Testis (tissue), 3 donors: ENCODE results near the gene IL6R. TPM values are rescaled to one million over a fixed set of nuclear protein-coding genes. Genes with fewer than 3 reads are reported as not detected.

Experiments
- DNase-seq: peaks from one replicate; pipeline ENCODE4 v3.0.0-alpha.2; 2019
- H3K27ac ChIP-seq, 2 donors: fragments of 200-600 bp; sonication (generic); one replicate each; pipeline ENCODE4 v1.5.1; 2019
- H3K27me3 ChIP-seq: fragments of 200-600 bp; sonication (generic); one replicate; pipeline ENCODE4 v1.5.1; 2019
- H3K36me3 ChIP-seq: fragments of 200-600 bp; sonication (generic); one replicate; pipeline ENCODE4 v1.5.1; 2017; ENCODE audit warnings: low read depth; ENCODE audit errors: missing control alignments
- H3K4me1 ChIP-seq: fragments of 200-600 bp; sonication (generic); one replicate; pipeline ENCODE4 v1.5.1; 2019
- H3K4me3 ChIP-seq, 2 donors: fragments of 200-600 bp; sonication (generic); one replicate each; pipeline ENCODE4 v1.5.1; 2017 to 2019
- H3K9me3 ChIP-seq: fragments of 200-600 bp; sonication (generic); one replicate; pipeline ENCODE4 v1.5.1; 2017
- POLR2A ChIP-seq: fragments of 450-650 bp; IDR thresholded peaks from one replicate; pipeline ENCODE4 v1.6.1; 2017; ENCODE audit warnings: antibody characterized with exemption, mild to moderate bottlenecking, moderate library complexity
- WGBS, 2 donors: methylation state at CpG; one replicate each; pipeline ENCODE4 v1.1.5; 2018; 5-methylcytosine and 5-hydroxymethylcytosine counted together
- intact Hi-C: fragments of 100-400 bp; cut with DNase I; formaldehyde crosslinking; loops from one replicate; pipeline ENCODE4 v1.15.1; 2023; ENCODE audit warnings: low total_unique reads
- polyA plus RNA-seq: library from polyadenylated mRNA; stranded (reverse); fragments of 350-450 nt; fragmentation: Illumina TruSeq; extraction: RNeasy Lipid Tissue Mini Kit (QIAGEN cat#74804); gene quantifications from one replicate; pipeline ENCODE4 v1.2.3, GENCODE V29; 2014; ENCODE audit warnings: low read depth, low replicate concordance; ENCODE audit not compliant: insufficient read depth
- total RNA-seq, 2 donors: library from RNA; depleted of rRNA; stranded (reverse); fragments of >200 nt; gene quantifications; one replicate each; pipeline ENCODE4 v1.2.3, GENCODE V29; 2016
- TF ChIP-seq, protein P1 (sequence below), 3 experiments: fragments of 450-650 bp in 2 of 3; fragments of 200-600 bp in 1 of 3; sonication (generic) in 1 of 3; IDR thresholded peaks; one replicate each; pipeline ENCODE4 v1.5.1; 2016 to 2019; ENCODE audit warnings: antibody characterized with exemption in 3 of 3, mild to moderate bottlenecking in 2 of 3, moderate library complexity in 1 of 3

IL6R gene
- total and polyA plus RNA-seq, 3 donors from 2014 or later: 8.5 to 29.7 (median 25.0) TPM

DNA sequence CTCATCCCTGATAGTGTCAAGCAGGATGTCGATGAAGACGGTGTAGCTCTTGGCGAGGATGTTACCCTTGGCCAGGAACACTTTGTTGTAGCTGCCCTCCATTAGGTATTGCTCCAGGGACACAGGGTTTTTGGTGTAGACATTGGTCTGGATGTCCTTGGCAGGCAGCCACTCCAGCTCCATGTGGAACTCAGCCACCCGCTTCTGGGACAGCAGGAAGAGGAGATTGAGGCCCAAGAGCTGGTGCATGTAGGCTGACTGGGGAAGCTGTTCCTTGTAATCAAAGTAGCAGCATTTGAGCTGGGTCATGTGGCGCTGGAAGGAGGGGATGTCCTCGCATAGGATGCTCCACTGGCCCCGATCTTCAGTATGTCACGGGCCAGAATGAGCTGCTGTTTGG, 9.5 kb downstream of the IL6R start:
- peaks cover 20% of the 10 kb centered on the region for H3K4me1 ChIP-seq

DNA sequence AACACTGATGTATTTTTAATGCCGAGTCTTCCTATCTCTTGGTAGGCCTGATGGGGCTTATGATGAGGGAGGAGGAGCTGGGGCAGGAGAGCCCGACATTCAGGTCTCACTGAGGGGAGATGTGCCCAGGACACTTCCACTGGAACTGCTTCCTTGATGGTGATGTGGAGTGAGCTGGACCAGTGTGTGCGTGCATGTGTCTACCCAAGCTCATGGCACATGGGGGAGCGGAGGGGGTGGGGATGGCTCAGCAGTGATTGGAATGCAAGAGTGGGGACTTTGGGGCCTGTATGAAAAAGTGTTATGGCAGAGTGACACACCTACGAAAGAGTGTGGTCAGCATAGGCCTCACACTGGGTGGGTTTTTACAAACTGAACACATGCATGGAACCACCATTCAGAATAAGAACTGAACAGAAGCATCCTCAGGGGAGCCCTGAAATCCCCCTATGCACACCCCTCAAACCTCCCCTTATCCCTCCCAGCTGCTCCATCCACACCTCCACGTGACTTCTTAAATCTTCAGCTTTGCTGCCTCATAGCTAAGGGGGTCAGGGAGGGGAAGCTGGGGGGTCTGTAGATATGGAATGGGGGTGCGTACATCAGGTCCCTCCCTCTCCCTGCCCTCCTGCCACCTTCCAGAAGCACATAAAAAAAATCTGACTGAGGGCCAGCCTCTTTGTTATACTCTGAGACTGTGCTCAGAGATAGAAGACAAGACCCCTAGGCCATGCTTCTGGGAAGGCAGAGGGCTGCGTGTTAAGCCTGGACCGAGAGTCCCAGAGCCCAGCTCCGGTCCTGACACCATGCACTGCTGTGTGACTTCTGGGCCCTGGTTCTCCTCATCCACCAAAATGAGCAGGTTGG, 11.6 kb downstream of the IL6R start:
- TF ChIP-seq, protein P1, sequence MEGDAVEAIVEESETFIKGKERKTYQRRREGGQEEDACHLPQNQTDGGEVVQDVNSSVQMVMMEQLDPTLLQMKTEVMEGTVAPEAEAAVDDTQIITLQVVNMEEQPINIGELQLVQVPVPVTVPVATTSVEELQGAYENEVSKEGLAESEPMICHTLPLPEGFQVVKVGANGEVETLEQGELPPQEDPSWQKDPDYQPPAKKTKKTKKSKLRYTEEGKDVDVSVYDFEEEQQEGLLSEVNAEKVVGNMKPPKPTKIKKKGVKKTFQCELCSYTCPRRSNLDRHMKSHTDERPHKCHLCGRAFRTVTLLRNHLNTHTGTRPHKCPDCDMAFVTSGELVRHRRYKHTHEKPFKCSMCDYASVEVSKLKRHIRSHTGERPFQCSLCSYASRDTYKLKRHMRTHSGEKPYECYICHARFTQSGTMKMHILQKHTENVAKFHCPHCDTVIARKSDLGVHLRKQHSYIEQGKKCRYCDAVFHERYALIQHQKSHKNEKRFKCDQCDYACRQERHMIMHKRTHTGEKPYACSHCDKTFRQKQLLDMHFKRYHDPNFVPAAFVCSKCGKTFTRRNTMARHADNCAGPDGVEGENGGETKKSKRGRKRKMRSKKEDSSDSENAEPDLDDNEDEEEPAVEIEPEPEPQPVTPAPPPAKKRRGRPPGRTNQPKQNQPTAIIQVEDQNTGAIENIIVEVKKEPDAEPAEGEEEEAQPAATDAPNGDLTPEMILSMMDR (IDR thresholded peaks at IDR 0.05): no peak
- no peak for TF ChIP-seq POLR2A
- Histone ChIP-seq H3K9me3 (no peaks in the 10 kb centered on the region), H3K4me1 (peaks cover 36% of the 10 kb centered on the region), H3K27me3 (no peaks in the 10 kb centered on the region), H3K4me3 (no peak overlapping the region), H3K36me3 (no peaks in the 10 kb centered on the region), H3K27ac (no peak overlapping the region)
- no peak for DNase-seq
- intact Hi-C loops: no loop called here
- WGBS, 2 donors: 87 to 90% methylated on average over 8 to 10 of the region's 10 CpGs

More for the DNA sequence above, 9.5 kb downstream of the IL6R start:
- Histone ChIP-seq H3K9me3 (no peaks in the 10 kb centered on the region), H3K4me3 (no peak overlapping the region), H3K27me3 (no peaks in the 10 kb centered on the region), H3K36me3 (no peaks in the 10 kb centered on the region), H3K27ac (peak overlapping the region in 1 of 2 donors; percentile 15)
- intact Hi-C loops: no loop called here
- TF ChIP-seq, protein P1 (IDR thresholded peaks at IDR 0.05): no peak
- TF ChIP-seq POLR2A: no peak
- 26 to 51% methylated on average over 6 to 8 of the region's 8 CpGs for WGBS, 2 donors
- DNase-seq: peak; percentile 60

DNA sequence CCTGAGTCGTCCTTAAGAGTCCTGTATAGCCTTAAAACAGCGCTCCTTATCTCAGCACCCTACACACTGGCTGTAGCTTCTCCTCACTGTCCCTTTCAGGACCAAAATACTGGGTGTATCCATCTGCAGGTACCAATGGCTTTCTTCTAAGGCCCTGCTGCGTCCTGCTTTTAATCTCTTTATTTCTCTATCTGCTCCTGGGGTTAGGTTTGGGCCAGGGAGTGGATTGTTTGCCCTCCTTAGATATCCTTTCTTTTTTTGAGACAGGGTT, 12.1 kb downstream of the IL6R start:
- Histone ChIP-seq H3K4me3 (no peak overlapping the region), H3K4me1 (peaks cover 36% of the 10 kb centered on the region), H3K27me3 (no peaks in the 10 kb centered on the region), H3K36me3 (no peaks in the 10 kb centered on the region), H3K9me3 (no peaks in the 10 kb centered on the region), H3K27ac (no peak overlapping the region)
- DNase-seq: no peak
- no peak for TF ChIP-seq POLR2A
- TF ChIP-seq, protein P1 (IDR thresholded peaks at IDR 0.05): no peak
- 88 to 96% methylated on average over 3 of the region's 3 CpGs for WGBS, 2 donors
- intact Hi-C loops: no loop called here

DNA sequence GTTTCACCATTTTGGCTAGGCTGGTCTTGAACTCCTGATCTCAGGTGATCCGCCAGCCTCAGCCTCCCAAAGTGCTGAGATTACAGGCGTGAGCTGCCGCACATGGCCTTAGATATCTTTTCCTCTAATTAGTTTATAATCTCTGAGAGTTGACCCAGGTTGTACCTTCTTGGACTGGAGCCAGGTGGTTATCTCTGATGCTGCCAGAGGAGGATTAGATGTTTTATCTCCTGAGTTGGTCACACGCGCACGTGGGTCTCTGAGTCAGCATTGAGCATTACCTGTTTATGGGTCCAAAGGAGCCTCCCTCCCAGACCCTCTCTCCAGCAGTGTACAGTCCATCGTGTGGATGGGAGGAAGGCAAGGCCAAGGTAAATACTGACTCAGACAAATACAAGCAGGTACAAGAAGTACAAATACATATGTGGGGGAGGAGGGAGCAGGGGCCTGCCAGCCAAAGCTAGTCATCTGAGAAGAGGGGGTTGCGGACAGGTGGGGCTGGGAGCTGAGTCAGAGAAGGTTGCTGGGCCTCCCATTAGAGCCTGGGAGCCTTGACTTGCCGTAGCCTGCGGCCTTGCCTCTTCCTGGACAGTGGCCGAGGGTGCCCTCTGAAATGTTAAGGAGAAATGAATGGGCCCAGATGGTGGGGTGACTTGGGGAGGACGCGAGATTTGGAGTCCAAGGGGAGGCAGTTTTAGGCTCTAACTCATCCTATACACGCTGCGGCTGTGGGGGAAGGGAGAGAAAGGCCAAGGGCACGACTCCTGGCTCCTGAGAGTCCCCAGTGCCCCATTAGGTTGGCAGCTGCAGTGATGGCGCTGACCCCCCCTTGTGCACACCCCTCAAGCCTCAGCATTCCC, 13.1 kb downstream of the IL6R start:
- peaks cover 36% of the 10 kb centered on the region for H3K4me1 ChIP-seq
- no peak for DNase-seq

More for the DNA sequence above, 13.1 kb downstream of the IL6R start:
- intact Hi-C loops: no loop called here
- 77 to 79% methylated on average over 17 of the region's 17 CpGs for WGBS, 2 donors
- Histone ChIP-seq H3K27me3 (no peaks in the 10 kb centered on the region), H3K4me3 (no peak overlapping the region), H3K27ac (peak overlapping the region in 1 of 2 donors; percentile 74), H3K36me3 (no peaks in the 10 kb centered on the region), H3K9me3 (no peaks in the 10 kb centered on the region)
- no peak for TF ChIP-seq POLR2A
- TF ChIP-seq, protein P1 (IDR thresholded peaks at IDR 0.05): no peak
